BJ (cell line): ENCODE results near the gene ZNF385D. TPM values are rescaled to one million over a fixed set of nuclear protein-coding genes. Genes with fewer than 3 reads are reported as not detected.

Source experiments
- CTCF ChIA-PET: fragments of 350-600 bp; formaldehyde crosslinking; extraction: SDS; loops from one replicate; lab custom pipeline; 2021; ENCODE audit warnings: antibody characterized with exemption, inconsistent platforms; lab: Yijun Ruan, JAX
- POLR2A ChIA-PET: fragments of 300-600 bp; sonication (Branson Sonifier 250); formaldehyde crosslinking; extraction: SDS; loops from one replicate; lab custom pipeline; 2021; ENCODE audit warnings: antibody characterized with exemption; lab: Charles Lee
- DNase-seq: peaks from one replicate; pipeline ENCODE4 v3.0.0-alpha.2; 2011; ENCODE audit warnings: low read depth
- H3K27me3 ChIP-seq: 2 replicates; pipeline ENCODE4 v1.6.0; 2011; ENCODE audit warnings: low read length; ENCODE audit not compliant: control insufficient read depth, insufficient read depth
- H3K36me3 ChIP-seq: 2 replicates; pipeline ENCODE4 v1.5.1; 2011; ENCODE audit warnings: low read length; ENCODE audit not compliant: control insufficient read depth, insufficient read depth
- H3K4me3 ChIP-seq: 2 replicates; pipeline ENCODE4 v1.5.1; 2011; ENCODE audit warnings: low read depth, mild to moderate bottlenecking, control low read depth, low read length
- CTCF ChIP-seq: IDR thresholded peaks from 2 replicates; pipeline ENCODE4 v1.5.1; 2011; ENCODE audit warnings: low read depth, mild to moderate bottlenecking, control low read depth, inconsistent platforms, low read length, moderate library complexity; ENCODE audit not compliant: insufficient read depth
- polyA plus RNA-seq: library from polyadenylated mRNA; depleted of rRNA; stranded (reverse); fragments of >200 nt; gene quantifications from 2 replicates; pipeline ENCODE4 v1.2.3, GENCODE V29; 2011

Gene ZNF385D
- polyA plus RNA-seq, 1 experiment, result 2.2 TPM

- CTCF ChIA-PET, result no interaction called here
Observed at GRCh38 chr3:21662403-21662802, 88.6 kb downstream of the ZNF385D start.

GRCh38 chr3:21654662-21655061, 96.3 kb downstream of the ZNF385D start:
- Histone ChIP-seq H3K27me3 (no peaks in the 10 kb centered on the region), H3K4me3 (no peak overlapping the region), H3K36me3 (no peaks in the 10 kb centered on the region)
- ChIA-PET CTCF (no interaction called here), POLR2A (no interaction called here)
- TF ChIP-seq CTCF, result no peak
- DNase-seq, result no peak

More at GRCh38 chr3:21662403-21662802, 88.6 kb downstream of the ZNF385D start:
- no peaks in the 10 kb centered on the region for H3K27me3 ChIP-seq
- TF ChIP-seq CTCF, result no peak
- no peaks in the 10 kb centered on the region for H3K36me3 ChIP-seq
- H3K4me3 ChIP-seq, result no peak overlapping the region
- POLR2A ChIA-PET, result no interaction called here
- DNase-seq, result no peak

- Histone ChIP-seq H3K36me3 (no peaks in the 10 kb centered on the region), H3K4me3 (no peak overlapping the region), H3K27me3 (no peaks in the 10 kb centered on the region)
- ChIA-PET POLR2A (no interaction called here), CTCF (no interaction called here)
- no peak for DNase-seq
- TF ChIP-seq CTCF, result no peak
Observed at GRCh38 chr3:21654241-21654640, 96.8 kb downstream of the ZNF385D start.

GRCh38 chr3:21649519-21649918, 101.5 kb downstream of the ZNF385D start:
- ChIA-PET POLR2A (no interaction called here), CTCF (no interaction called here)
- H3K36me3 ChIP-seq, result no peaks in the 10 kb centered on the region
- no peak overlapping the region for H3K4me3 ChIP-seq
- DNase-seq, result no peak
- no peak for TF ChIP-seq CTCF
- H3K27me3 ChIP-seq, result no peaks in the 10 kb centered on the region

GRCh38 chr3:21647961-21648360, 103.0 kb downstream of the ZNF385D start:
- Histone ChIP-seq H3K4me3 (no peak overlapping the region), H3K36me3 (no peaks in the 10 kb centered on the region), H3K27me3 (no peaks in the 10 kb centered on the region)
- POLR2A ChIA-PET, result no interaction called here
- no peak for TF ChIP-seq CTCF
- CTCF ChIA-PET, result no interaction called here
- no peak for DNase-seq
